Activated CD8-positive, alpha-beta T cell treated with anti-CD3 and anti-CD28 coated beads for 36 hours (primary cell): Measurements from ENCODE around the gene ITIH4. TPM values are rescaled to one million over a fixed set of nuclear protein-coding genes. Genes with fewer than 3 reads are reported as not detected.
"Not testable (repeated sequence)": the region's sequence is repeated elsewhere in the genome, so short reads cannot be mapped to it uniquely, and the experiment has no call there.

Experiments
- ATAC-seq: fragments of 200-7000 bp; cut with Tn5 transposase; one replicate; pipeline ENCODE4 v1.10.0; 2021; ENCODE audit warnings: mild to moderate bottlenecking, moderate library complexity
- CTCF ChIA-PET: fragments of 350-600 bp; sonication (Branson Sonifier 250); formaldehyde crosslinking; loops from one replicate; lab custom pipeline; 2021; ENCODE audit warnings: antibody characterized with exemption; lab: Charles Lee
- POLR2A ChIA-PET: fragments of 350-600 bp; sonication (Branson Sonifier 250); formaldehyde crosslinking; loops from one replicate; lab custom pipeline; 2021; ENCODE audit warnings: antibody characterized with exemption; lab: Charles Lee
- DNase-seq: peaks from one replicate; pipeline ENCODE4 v3.0.0-alpha.2; 2020
- H3K27ac Mint-ChIP-seq: one replicate; pipeline ENCODE4 v1.8.0; 2021; ENCODE audit warnings: mild to moderate bottlenecking, mixed read lengths
- H3K27me3 Mint-ChIP-seq: one replicate; pipeline ENCODE4 v1.8.0; 2021; ENCODE audit warnings: mixed read lengths
- H3K36me3 Mint-ChIP-seq: one replicate; pipeline ENCODE4 v1.8.0; 2021; ENCODE audit warnings: low read depth, mixed read lengths
- H3K4me1 Mint-ChIP-seq: one replicate; pipeline ENCODE4 v1.8.0; 2021; ENCODE audit warnings: low read depth, mixed read lengths
- H3K4me3 Mint-ChIP-seq: one replicate; pipeline ENCODE4 v1.8.0; 2021; ENCODE audit warnings: mild to moderate bottlenecking, moderate library complexity, mixed read lengths
- H3K9me3 Mint-ChIP-seq: one replicate; pipeline ENCODE4 v1.8.0; 2021; ENCODE audit warnings: mixed read lengths
- intact Hi-C: fragments of 100-400 bp; cut with micrococcal nuclease; formaldehyde crosslinking; loops from one replicate; pipeline ENCODE4 v1.10.0; 2022
- total RNA-seq, 2 experiments: library from RNA; stranded (reverse); gene quantifications; one replicate each; pipeline ENCODE4 v1.2.3, GENCODE V29; 2021
- TF ChIP-seq, protein P1 (sequence below): fragments of 200-600 bp; IDR thresholded peaks from one replicate; pipeline ENCODE4 v1.8.0; 2022; ENCODE audit warnings: antibody characterized with exemption, mild to moderate bottlenecking

The ITIH4 gene
- total RNA-seq, 2 experiments from 2014 or later = 3.9 to 5.5 TPM

DNA sequence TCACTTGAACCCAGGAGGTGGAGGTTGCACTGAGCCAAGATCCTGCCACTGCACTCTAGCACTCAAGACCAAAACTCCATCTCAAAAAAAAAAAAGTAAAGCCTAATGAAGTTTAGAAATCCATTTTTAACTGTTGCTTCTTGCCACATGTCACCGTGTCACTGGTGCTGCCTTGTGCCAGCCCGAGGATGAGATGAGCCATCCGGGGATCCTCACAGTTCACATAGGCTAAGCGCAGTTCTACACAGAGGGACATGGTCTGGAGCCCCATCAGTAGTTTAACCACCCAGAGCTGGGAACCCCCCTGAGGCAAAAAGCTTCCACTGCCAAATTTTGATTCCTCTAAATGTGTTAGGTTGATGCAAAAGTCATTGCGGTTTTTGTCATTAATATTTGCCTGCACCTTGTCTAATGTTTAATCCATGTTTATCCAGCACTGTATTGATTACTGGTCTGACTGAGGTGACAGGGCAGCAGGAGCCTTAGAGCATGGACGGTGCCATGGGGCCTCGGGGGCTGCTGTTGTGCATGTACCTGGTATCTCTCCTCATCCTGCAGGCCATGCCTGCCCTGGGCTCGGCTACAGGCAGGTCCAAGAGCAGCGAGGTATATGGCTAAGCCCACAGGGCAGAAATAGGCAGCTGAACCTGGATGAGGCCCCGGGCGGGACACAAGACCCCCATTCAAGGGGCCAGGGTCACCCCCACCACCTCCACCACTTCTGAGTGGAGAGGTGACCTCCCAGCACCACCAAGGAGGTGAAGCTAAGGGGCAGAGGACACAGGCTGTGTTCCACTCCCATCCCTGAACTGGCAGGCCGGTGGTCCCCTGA, 53.1 kb downstream of the ITIH4 start, which contains the start of gene ITIH1:
Gene ITIH1, plus strand, starts transcription at position 473 of the 832 bp plus-strand sequence. Its CDS starts 17 bp downstream, at position 490.
- DNase-seq = no peak
- no peak within 1 kb of the TSS for H3K4me3 Mint-ChIP-seq
- ChIA-PET POLR2A (interaction anchor here (0.8 kb wide), 1 partner anchor 8 kb away, joined by 3 read pairs; no protein-coding TSS in a partner anchor), CTCF (no interaction called here)
- H3K27ac Mint-ChIP-seq = no peak within 1 kb of the TSS
- H3K4me1 Mint-ChIP-seq = no peaks in the 10 kb centered on the region
- peaks cover 2% of the 10 kb centered on the region for H3K27me3 Mint-ChIP-seq
- H3K9me3 Mint-ChIP-seq = no peaks in the 10 kb centered on the region
- no peak for ATAC-seq
- H3K36me3 Mint-ChIP-seq = no peaks in the 10 kb centered on the region
- intact Hi-C loops = no loop called here
- TF ChIP-seq, protein P1, sequence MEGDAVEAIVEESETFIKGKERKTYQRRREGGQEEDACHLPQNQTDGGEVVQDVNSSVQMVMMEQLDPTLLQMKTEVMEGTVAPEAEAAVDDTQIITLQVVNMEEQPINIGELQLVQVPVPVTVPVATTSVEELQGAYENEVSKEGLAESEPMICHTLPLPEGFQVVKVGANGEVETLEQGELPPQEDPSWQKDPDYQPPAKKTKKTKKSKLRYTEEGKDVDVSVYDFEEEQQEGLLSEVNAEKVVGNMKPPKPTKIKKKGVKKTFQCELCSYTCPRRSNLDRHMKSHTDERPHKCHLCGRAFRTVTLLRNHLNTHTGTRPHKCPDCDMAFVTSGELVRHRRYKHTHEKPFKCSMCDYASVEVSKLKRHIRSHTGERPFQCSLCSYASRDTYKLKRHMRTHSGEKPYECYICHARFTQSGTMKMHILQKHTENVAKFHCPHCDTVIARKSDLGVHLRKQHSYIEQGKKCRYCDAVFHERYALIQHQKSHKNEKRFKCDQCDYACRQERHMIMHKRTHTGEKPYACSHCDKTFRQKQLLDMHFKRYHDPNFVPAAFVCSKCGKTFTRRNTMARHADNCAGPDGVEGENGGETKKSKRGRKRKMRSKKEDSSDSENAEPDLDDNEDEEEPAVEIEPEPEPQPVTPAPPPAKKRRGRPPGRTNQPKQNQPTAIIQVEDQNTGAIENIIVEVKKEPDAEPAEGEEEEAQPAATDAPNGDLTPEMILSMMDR = no peak

DNA sequence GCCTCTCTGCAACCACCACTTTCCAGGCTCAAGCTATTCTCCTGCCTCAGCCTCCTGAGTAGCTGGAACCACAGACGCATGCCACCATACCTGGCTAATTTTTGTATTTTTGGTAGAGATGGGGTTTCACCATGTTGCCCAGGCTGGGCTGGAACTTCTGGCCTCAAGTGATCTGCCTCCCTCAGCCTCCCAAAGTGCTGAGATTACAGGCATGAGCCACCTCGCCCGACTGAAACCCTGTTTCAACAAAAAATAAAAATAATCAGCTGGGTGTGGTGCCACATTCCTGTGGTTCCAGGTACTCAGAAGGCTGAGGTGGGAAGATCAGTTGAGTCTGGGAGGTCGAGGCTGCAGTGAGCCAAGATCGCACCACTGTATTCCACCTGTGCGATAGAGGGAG, 54.0 kb downstream of the ITIH4 start:
- H3K27me3 Mint-ChIP-seq, DNase-seq, CTCF ChIA-PET, H3K36me3 Mint-ChIP-seq, ATAC-seq, H3K4me3 Mint-ChIP-seq, H3K27ac Mint-ChIP-seq, intact Hi-C loops, POLR2A ChIA-PET, H3K9me3 Mint-ChIP-seq, H3K4me1 Mint-ChIP-seq: not testable (repeated sequence)

DNA sequence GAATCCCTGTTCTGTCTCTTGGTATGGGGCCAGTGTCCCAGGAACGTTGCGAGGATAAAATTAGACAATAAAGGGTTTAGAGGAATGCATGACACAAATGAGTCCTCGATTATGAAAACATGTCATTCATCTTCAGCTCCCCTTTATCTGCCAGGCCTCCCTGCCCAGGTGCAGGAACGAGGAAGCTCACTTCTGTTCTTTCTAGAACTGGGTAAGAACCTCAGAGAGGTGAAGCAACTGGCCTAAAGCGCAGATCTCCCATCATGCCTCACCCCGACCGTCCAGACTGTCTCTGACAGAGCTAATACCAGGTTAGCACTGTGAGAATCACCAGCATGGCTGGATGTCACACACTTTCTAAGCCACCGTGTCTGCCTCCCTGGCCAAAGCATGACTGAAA, 54.6 kb downstream of the ITIH4 start:
- no peak for ATAC-seq
- DNase-seq = no peak
- Mint-ChIP-seq H3K4me3 (no peak overlapping the region), H3K27me3 (no peaks in the 10 kb centered on the region), H3K9me3 (no peaks in the 10 kb centered on the region), H3K4me1 (peaks cover 7% of the 10 kb centered on the region), H3K27ac (no peak overlapping the region), H3K36me3 (no peaks in the 10 kb centered on the region)
- intact Hi-C loops = no loop called here
- TF ChIP-seq, protein P1 = no peak
- ChIA-PET POLR2A (no interaction called here), CTCF (interaction anchor here (1.1 kb wide), 1 partner anchor 10 kb away, joined by 4 read pairs; no protein-coding TSS in a partner anchor)

DNA sequence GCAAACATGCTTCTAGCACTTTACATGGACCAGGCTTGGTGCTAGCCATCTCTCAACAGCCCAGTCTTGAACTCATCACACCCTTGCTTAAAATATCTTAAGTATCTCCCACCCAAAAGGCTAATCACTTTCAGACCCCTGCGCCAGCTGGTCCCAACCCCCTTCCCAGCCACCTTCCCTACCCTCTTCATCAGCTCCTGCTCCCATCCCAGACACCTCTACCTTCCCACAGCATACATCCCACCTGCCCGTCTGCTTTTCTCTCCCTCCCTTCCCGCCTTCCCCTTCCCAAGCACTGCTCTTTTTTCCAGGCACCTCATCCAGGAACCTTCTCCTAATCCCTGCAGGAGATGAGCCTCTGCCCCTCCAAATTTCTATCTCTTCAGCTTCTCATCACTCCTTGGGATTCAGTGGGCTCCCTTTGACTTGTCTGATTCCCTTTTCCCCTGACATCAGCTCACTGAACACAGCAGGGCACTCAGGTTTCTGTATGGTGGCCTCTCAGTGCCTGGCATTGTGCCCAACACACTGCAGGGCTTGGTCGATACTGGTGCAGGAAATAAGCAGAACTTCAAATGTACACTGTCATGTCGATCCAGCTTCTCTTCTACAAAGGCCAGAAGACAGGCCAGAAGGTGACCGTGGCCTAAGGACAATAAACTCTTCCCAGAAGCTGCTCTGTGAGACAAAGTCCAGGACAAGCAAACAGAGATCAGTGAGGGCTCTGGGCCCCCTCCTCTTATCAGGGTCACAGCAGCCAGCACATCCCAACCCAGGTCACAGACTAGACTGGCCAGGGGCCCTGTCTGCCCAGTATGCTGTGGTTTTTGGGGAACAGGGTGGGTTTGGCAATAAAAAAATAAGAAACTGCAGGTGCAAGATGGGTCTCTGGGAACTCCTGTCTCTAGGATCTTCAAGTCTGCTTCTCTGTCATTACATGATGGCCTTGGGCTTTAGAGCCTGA, 55.3 kb downstream of the ITIH4 start:
- POLR2A ChIA-PET = interaction anchor here (1.0 kb wide), 1 partner anchor 69 kb away, joined by 4 read pairs; the partner anchor contains the start of genes GLT8D1 and SPCS1
- ATAC-seq (no peak), DNase-seq (no peak)
- TF ChIP-seq, protein P1 = no peak
- Mint-ChIP-seq H3K4me1 (peaks cover 7% of the 10 kb centered on the region), H3K9me3 (no peaks in the 10 kb centered on the region), H3K27ac (no peak overlapping the region), H3K4me3 (no peak overlapping the region), H3K36me3 (no peaks in the 10 kb centered on the region), H3K27me3 (no peaks in the 10 kb centered on the region)
- CTCF ChIA-PET = interaction anchor here (1.1 kb wide), 1 partner anchor 9 kb away, joined by 4 read pairs; no protein-coding TSS in a partner anchor
- intact Hi-C loops = no loop called here

DNA sequence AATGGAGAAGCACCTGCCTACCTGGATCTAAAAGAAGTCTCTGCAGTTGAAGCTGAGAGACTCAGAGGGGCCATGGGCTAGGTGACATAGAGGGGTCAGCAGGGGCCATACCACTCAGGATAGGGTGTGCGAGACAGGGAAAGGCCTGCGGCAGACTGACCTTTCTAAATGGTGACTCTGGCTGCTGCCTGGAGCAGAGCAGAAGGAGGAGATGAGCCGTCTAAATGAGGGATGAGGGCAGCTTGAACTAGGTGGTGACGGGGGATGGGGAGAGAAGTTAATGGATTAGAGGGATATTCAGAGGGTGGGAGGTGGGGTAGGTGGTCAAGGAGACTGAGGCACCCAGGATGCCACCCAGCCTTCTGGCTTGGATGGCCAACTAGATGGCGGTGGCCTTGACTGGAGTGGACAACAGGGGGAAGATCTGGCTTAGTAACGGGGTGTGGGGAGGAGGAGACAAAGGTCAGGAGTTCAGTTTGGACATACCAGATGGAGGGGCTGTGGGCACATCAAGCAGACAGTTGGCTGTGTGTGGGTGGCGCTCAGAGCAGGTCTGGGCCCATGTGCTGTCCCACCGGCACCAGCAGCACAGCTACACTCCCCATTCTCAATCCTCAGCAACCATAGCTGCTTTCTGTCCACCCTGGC, 56.3 kb downstream of the ITIH4 start:
- intact Hi-C loops = no loop called here
- no peaks in the 10 kb centered on the region for H3K27me3 Mint-ChIP-seq
- ATAC-seq = no peak
- DNase-seq = no peak
- TF ChIP-seq, protein P1 = no peak
- peaks cover 17% of the 10 kb centered on the region for H3K4me1 Mint-ChIP-seq
- POLR2A ChIA-PET = interaction anchor here (1.0 kb wide), 1 partner anchor 68 kb away, joined by 4 read pairs; the partner anchor contains the start of genes GLT8D1 and SPCS1
- H3K36me3 Mint-ChIP-seq = no peaks in the 10 kb centered on the region
- H3K9me3 Mint-ChIP-seq = no peaks in the 10 kb centered on the region
- H3K27ac Mint-ChIP-seq = no peak overlapping the region
- no peak overlapping the region for H3K4me3 Mint-ChIP-seq
- CTCF ChIA-PET = no interaction called here
